ENCODE results near the gene SLC38A11.

The SLC38A11 gene

GRCh38 chr2:164913640-164914350 is 41.5 kb downstream of the SLC38A11 start:
- peak in 1 of 2 experiments; percentile 19 for DNase-seq

GRCh38 chr2:164913011-164913410 is 42.3 kb downstream of the SLC38A11 start:
- no peak for DNase-seq

- DNase-seq, result no peak
These were observed 43.5 kb downstream of the SLC38A11 start for GRCh38 chr2:164911832-164912231.

- peak; percentile 72 to 87 for DNase-seq
These were observed 45.0 kb downstream of the SLC38A11 start for GRCh38 chr2:164910101-164910899.

GRCh38 chr2:164906947-164907346 is 48.4 kb downstream of the SLC38A11 start:
- no peak for DNase-seq

GRCh38 chr2:164905307-164905706 is 50.0 kb downstream of the SLC38A11 start:
- DNase-seq, result no peak

GRCh38 chr2:164903951-164904350 is 51.4 kb downstream of the SLC38A11 start:
- DNase-seq, result peak; percentile 27 to 80

GRCh38 chr2:164903204-164903603 is 52.1 kb downstream of the SLC38A11 start:
- peak in 1 of 2 experiments; percentile 44 for DNase-seq

GRCh38 chr2:164899121-164899520 is 56.2 kb downstream of the SLC38A11 start:
- no peak for DNase-seq

GRCh38 chr2:164898475-164898874 is 56.9 kb downstream of the SLC38A11 start:
- no peak for DNase-seq

- no peak for DNase-seq
These were observed 57.7 kb downstream of the SLC38A11 start for GRCh38 chr2:164897469-164898260.

GRCh38 chr2:164896634-164897355 is 58.5 kb downstream of the SLC38A11 start:
- peak; percentile 24 to 83 for DNase-seq

- DNase-seq, result no peak
These were observed 59.1 kb downstream of the SLC38A11 start for GRCh38 chr2:164896226-164896625.

GRCh38 chr2:164891460-164891859 is 63.9 kb downstream of the SLC38A11 start:
- no peak for DNase-seq

- peak; percentile 82 to 95 for DNase-seq
These were observed 64.8 kb downstream of the SLC38A11 start for GRCh38 chr2:164890544-164890943.

- no peak for DNase-seq
These were observed 66.7 kb downstream of the SLC38A11 start for GRCh38 chr2:164888592-164888991.

GRCh38 chr2:164887434-164888144 is 67.7 kb downstream of the SLC38A11 start:
- no peak for DNase-seq

GRCh38 chr2:164882276-164882675 is 73.0 kb downstream of the SLC38A11 start:
- no peak for DNase-seq

- no peak for DNase-seq
These were observed 73.8 kb downstream of the SLC38A11 start for GRCh38 chr2:164881524-164881923.

- no peak for DNase-seq
These were observed 75.3 kb downstream of the SLC38A11 start for GRCh38 chr2:164879901-164880535.

GRCh38 chr2:164877927-164878326 is 77.4 kb downstream of the SLC38A11 start:
- DNase-seq, result no peak
